Panc1 (cell line): Measurements from ENCODE around the gene GNAZ.

ENCODE experiments used
- CTCF ChIP-seq: fragments of 450-650 bp; IDR thresholded peaks from 2 replicates; pipeline ENCODE4 v1.5.1; 2017; ENCODE audit warnings: mild to moderate bottlenecking
- SIN3A ChIP-seq: IDR thresholded peaks from 2 replicates; pipeline ENCODE4 v1.6.1; 2012; ENCODE audit warnings: low read depth, mild to moderate bottlenecking, low read length, moderate library complexity, borderline replicate concordance; ENCODE audit not compliant: insufficient read depth

GRCh38 chr22:23121000-23121421 is 50.7 kb downstream of the GNAZ start:
- TF ChIP-seq CTCF (no peak), SIN3A (no peak)
